ENCODE results near the gene RBM20. TPM values are rescaled to one million over a fixed set of nuclear protein-coding genes. Genes with fewer than 3 reads are reported as not detected.
A peak's percentile ranks its signal among the peaks of the same experiment; 100 is the strongest.

RBM20 gene
- total RNA-seq, 1 donor from 2014 or later, result 0.32 TPM

DNA sequence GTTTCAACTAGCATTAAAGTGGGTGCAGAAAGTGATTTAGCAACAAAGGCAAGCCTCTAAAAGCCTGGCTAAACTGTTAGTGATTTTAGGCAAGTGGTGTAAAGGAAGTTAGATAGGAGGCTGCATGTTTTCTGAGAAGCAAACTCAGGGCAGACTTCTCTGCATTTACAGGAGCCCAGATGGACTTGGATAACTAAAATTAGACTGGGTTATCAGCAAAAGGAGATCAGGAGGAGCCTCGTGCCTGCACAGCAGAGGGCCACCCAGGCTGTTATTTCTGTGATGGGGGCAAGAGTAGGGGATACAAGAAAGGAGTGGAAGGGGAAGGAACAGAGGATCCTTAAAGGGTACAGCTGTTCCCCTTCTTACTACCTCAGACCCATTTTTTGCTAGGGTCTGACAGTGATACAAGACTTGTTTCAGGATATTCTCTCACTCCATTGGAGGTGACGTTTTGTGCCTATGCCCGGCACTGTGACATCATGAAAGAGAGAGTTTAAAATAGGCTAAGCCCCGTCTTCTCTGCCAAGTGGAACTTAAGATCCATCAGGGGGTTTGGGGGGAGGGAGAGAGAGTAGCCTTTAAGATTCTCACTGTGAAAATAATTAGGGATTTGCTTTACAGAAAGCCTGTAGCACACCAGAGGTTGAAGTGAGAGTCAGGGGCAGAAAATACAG lies 178.0 kb downstream of the RBM20 start:
- H3K27ac ChIP-seq, result peak overlapping the region; percentile 44
- H4K20me1 ChIP-seq (ENCODE audit: low read depth), result no peaks in the 10 kb centered on the region
- no peaks in the 10 kb centered on the region for H3K9me3 ChIP-seq (ENCODE audit: low read depth)
- H3K27me3 ChIP-seq, result no peaks in the 10 kb centered on the region
- H3K9ac ChIP-seq, result no peak overlapping the region
- peaks cover 12% of the 10 kb centered on the region for H3K27me3 Mint-ChIP-seq (ENCODE audit: insufficient read depth, low read depth)
- TF ChIP-seq CTCF (IDR thresholded peaks at IDR 0.05), result no peak
- TF ChIP-seq EZH2phosphoT487 (IDR thresholded peaks at IDR 0.05), result no peak
- H3K4me3 ChIP-seq, result peak overlapping the region; percentile 15
- H3K36me3 ChIP-seq, result no peaks in the 10 kb centered on the region
- H3K9me3 Mint-ChIP-seq, result no peaks in the 10 kb centered on the region
- no peaks in the 10 kb centered on the region for H3K79me2 ChIP-seq (ENCODE audit: low read depth)
- H3F3A ChIP-seq (ENCODE audit: low read depth), result peaks cover 23% of the 10 kb centered on the region
- peak overlapping the region; percentile 97 for H3K27ac Mint-ChIP-seq
- peak overlapping the region; percentile 82 for H2AFZ ChIP-seq (replicated peaks)
- H3K4me2 ChIP-seq, result peak overlapping the region; percentile 69
- H3K4me1 ChIP-seq, result peaks cover 48% of the 10 kb centered on the region
- H3K4me3 Mint-ChIP-seq, result peak overlapping the region; percentile 78
- peak; percentile 36 for DNase-seq (ENCODE audit: low spot score)
- H3K4me1 Mint-ChIP-seq, result peaks cover 88% of the 10 kb centered on the region
- H3K36me3 Mint-ChIP-seq, result no peaks in the 10 kb centered on the region

DNA sequence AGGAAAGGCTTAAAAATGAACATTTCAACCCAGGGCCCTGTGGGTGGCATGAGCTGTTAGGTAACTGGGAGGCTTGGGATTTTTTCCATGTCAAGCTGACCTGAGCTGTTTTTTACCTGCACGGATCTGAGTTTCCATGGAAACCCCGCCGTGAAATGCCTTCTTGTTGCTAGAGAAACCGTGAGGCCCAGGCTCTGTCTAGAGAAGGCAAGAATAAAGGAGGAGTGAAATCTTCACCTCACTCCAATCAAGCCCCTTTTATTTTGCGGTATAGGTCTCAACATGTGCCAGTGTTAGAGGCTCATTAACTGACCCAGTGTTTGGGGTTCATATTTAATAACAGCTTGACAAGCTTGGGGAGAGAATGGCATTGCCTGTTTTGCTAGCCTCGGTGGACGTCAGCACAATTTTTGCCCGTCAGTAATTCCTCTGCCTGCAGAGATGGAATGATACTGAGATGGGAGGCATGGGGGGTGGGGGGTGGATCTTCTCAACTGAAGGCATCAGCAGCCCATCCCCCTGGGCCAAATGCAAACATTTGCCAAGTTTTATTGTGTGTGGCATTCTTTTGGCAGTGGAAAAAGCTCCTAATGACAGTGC lies 178.7 kb downstream of the RBM20 start:
- H3K27ac ChIP-seq, result peak overlapping the region; percentile 44
- H3K9me3 ChIP-seq (ENCODE audit: low read depth), result no peaks in the 10 kb centered on the region
- peaks cover 9% of the 10 kb centered on the region for H3K27me3 Mint-ChIP-seq (ENCODE audit: insufficient read depth, low read depth)
- DNase-seq (ENCODE audit: low spot score), result peak; percentile 74
- H3K4me2 ChIP-seq, result peak overlapping the region; percentile 69
- H4K20me1 ChIP-seq (ENCODE audit: low read depth), result no peaks in the 10 kb centered on the region
- H3K9ac ChIP-seq, result no peak overlapping the region
- no peaks in the 10 kb centered on the region for H3K9me3 Mint-ChIP-seq
- H3F3A ChIP-seq (ENCODE audit: low read depth), result peaks cover 23% of the 10 kb centered on the region
- H3K27ac Mint-ChIP-seq, result peak overlapping the region; percentile 97
- TF ChIP-seq EZH2 (IDR thresholded peaks at IDR 0.05), result no peak
- no peak for TF ChIP-seq EZH2phosphoT487 (IDR thresholded peaks at IDR 0.05)
- no peak for TF ChIP-seq CTCF (IDR thresholded peaks at IDR 0.05)
- H3K4me3 ChIP-seq, result peak overlapping the region; percentile 15
- peak overlapping the region; percentile 78 for H3K4me3 Mint-ChIP-seq
- H3K36me3 ChIP-seq, result no peaks in the 10 kb centered on the region
- peaks cover 89% of the 10 kb centered on the region for H3K4me1 Mint-ChIP-seq
- H3K27me3 ChIP-seq, result no peaks in the 10 kb centered on the region
- peaks cover 48% of the 10 kb centered on the region for H3K4me1 ChIP-seq
- H3K36me3 Mint-ChIP-seq, result no peaks in the 10 kb centered on the region
- no peaks in the 10 kb centered on the region for H3K79me2 ChIP-seq (ENCODE audit: low read depth)
- peak overlapping the region; percentile 30 for H2AFZ ChIP-seq (replicated peaks)

DNA sequence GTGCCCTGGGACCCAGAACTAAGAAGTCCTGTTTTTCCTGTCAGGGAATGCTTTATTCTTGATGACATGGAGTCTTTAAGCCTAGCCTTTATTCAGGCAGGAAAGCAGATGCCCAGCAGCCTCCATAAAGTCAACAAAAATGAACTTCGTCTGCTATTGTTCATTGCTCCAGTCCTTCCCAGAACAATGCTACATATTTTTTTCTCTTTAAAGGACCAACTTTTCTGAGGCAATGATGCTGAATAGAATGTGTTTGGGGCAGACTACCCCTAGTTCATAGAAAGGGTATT lies 180.0 kb downstream of the RBM20 start:
- no peaks in the 10 kb centered on the region for H4K20me1 ChIP-seq (ENCODE audit: low read depth)
- peaks cover 91% of the 10 kb centered on the region for H3K4me1 Mint-ChIP-seq

More for the DNA sequence above, 180.0 kb downstream of the RBM20 start:
- Histone ChIP-seq H3F3A (ENCODE audit: low read depth) (peaks cover 23% of the 10 kb centered on the region), H3K79me2 (ENCODE audit: low read depth) (no peaks in the 10 kb centered on the region), H3K9me3 (ENCODE audit: low read depth) (no peaks in the 10 kb centered on the region), H3K27me3 (no peaks in the 10 kb centered on the region), H3K4me2 (no peak overlapping the region), H3K9ac (no peak overlapping the region), H3K4me3 (no peak overlapping the region), H3K27ac (no peak overlapping the region), H3K36me3 (no peaks in the 10 kb centered on the region), H3K4me1 (peaks cover 52% of the 10 kb centered on the region), H2AFZ (replicated peaks) (no peak overlapping the region)
- Mint-ChIP-seq H3K36me3 (no peaks in the 10 kb centered on the region), H3K4me3 (no peak overlapping the region), H3K27ac (peak overlapping the region; percentile 48), H3K27me3 (ENCODE audit: insufficient read depth, low read depth) (peaks cover 9% of the 10 kb centered on the region), H3K9me3 (no peaks in the 10 kb centered on the region)
- DNase-seq (ENCODE audit: low spot score), result no peak
- TF ChIP-seq CTCF (IDR thresholded peaks at IDR 0.05), result no peak

All from neural progenitor cell (in vitro differentiated cells).